UCSD-AML1 (cell line): ENCODE data around the gene XRCC4.
A peak's percentile ranks its signal among the peaks of the same experiment; 100 is the strongest.

Experiments
- DNase-seq: peaks from one replicate; lab custom pipeline; 2025; ENCODE audit not compliant: unreplicated experiment; lab: John Stamatoyannopoulos, UW

XRCC4 gene

DNA sequence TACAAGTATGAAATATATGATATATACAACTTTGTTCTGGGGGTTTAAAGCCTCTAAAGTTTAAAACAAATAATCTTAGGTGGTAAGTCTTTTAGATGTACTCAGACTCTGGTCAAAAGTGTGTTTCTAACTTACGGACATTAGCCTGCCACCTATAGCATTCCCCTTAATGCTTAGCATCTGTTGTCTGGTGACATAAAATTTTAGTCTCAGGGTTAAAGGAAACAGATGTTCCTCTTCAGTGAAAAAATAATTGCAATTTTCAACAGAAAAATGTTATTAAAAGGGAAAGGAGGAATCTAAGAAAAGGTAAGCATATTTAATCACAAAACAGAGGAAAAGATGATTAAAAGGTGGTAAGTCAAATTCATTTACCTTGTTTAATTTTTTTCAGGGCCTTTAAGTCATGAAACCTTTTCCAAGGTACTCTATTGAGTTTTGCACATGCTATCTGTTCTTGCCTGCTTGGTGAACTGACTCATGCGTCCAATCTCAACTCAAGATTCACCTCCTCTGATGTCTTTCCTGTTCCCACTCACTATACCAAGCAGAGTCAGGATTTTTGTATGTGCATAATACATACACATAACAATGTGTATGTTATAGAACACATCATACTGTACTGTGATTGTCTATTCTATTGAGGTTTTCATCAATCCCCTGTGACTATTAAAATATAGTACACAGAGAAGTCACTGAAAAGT lies 8.1 kb upstream of the XRCC4 start:
- no peak for DNase-seq

DNA sequence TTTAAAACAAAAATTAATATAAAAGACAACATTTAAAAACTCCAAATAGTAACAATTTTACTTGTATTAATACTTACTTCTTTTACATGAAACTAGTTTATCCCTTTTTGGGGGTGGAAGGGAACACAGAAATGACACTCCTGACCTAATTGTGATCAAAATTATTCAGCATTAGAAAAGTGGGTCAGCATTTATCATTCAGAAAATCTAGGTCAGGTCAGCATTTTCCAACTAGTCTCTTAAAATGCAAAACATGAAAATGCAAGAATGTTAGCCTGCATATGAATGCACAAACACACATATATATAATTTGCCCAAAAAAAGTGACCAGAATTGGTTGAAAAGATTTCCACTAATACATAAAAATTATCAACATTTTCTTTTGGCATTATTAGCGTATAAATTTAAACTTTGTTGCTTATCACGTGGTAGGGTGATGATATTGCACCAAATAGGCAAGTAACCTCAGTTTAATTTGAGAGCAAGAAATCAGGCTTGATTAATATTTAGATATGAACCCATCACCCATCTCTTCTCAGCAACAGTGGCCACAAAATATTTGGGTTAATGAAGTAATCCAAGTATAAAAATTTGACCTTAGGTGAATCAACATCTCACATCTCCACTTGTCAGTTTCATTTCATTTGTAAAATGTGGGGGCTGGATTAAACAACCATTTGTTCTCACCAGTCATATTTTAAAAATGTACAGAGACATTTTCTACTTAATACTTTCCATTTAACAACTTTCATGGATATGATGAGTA lies 5.9 kb upstream of the XRCC4 start:
- no peak for DNase-seq

DNA sequence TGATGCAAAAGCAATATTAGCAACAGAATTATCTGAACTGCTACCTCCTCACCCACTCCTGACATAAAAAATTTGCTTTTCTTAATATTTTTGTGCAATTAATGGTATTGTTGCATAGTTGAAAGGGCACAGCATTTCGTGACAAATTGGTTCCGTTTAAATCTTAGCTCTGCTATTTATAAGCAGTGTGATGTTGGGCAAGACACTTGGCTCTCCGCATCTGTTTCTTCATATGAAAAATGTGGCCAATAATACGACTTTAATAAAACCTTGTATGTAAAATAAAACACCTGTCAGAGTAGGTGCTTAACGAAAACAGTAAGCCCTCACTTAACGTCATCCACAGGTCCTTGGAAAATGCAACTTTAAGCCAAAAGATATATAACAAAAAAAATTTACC lies 4.4 kb upstream of the XRCC4 start:
- no peak for DNase-seq

DNA sequence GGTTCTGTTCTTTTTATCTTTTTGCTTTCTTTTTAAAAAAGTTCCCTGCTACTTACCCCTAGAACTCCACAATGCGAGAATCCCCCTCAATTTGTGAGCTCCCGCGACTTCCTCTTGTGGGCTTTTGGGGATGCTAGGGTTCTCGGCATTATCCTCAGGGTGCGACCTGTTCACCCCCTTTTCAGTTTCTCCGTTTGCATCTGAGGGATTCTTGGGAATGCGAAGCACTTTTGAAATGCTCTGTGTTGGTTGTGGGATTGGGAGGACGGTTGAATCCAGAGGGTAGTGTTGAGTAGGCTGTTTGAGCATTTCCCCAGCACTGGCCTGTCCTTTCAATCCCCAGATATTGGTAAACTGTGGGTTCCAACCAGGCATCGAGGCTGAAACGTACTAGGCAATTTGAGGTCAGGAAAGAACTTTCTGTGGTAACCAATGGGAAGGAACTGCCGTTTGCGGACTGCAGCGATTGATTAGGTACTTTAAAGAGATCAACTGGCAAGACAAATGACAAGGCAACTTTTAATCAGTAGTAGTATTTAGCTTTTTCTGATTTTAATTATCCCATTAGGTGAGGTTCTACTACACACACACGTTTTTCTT lies 415 bp downstream of the XRCC4 start:
- DNase-seq, result peak; percentile 68

DNA sequence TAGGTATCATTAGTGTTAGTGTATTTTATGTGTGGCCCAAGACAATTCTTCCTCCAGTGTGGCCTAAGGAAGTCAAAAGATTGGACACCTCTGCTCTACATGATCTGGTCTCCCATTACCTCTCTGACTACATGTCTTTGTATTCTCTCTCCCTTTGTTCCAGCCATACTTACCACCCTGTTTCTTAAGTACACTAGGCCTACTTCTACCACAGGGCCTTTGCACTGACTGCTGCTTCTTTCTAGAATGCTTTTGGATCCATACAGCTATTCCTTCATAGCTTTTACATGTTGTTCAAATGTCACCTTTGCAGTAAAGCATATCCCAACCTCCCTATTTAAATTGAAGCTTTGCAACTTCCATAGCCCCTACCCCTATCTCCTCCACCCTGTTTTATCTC lies 5.4 kb downstream of the XRCC4 start:
- no peak for DNase-seq

DNA sequence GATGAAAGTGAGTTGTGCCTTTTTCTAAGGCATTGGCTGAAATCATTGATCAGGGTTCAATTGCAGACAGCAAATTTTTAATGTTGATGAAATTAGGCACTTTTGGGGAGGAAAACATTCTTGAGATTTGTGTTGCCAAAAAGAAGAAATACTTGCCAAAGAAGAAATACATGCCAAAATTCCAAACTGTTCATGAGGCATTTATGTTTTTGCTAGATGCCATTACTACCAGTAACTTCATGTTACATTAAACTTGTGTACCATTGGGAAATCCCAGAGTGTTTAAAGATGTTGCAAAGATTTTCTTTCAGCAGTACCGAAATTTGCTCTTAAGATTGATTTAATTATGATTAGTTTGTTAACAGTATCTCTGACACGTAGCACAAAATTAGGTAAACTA lies 7.0 kb downstream of the XRCC4 start:
- DNase-seq, result no peak

DNA sequence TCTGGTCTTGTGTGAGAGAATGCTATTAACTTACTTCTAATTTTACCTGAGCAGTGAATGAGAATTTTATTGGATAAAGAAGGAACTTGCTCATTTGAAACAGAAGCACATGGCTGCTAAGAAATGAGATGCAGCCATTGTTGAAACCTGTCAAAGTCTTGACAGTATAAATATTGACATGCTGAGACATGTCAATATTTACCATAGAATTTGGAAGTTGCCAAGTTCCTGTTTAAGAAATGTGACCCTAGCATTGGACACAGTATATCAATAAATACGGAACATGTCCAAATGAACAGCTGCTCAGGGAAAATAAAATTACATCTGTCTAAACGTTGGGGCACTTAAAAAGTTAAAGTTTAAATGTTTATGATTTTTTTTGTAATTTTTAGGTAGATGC lies 7.8 kb downstream of the XRCC4 start:
- no peak for DNase-seq

DNA sequence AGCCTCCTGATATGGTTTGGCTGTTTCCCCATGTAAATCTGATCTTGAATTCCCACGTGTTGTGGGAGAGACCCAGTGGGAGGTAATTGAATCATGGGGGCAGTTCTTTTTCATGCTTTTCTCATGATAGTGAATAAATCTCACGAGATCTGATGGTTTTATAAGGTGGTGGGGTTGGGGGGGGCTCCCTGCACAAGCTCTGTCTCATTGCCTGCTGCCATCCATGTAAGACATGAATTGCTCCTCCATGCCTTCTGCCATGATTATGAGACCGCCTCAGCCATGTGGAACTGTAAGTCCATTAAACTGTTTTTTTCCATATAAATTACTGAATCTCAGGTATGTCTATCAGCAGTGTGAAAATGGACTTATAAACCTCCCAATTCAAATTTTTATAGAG lies 12.8 kb downstream of the XRCC4 start:
- DNase-seq, result no peak

DNA sequence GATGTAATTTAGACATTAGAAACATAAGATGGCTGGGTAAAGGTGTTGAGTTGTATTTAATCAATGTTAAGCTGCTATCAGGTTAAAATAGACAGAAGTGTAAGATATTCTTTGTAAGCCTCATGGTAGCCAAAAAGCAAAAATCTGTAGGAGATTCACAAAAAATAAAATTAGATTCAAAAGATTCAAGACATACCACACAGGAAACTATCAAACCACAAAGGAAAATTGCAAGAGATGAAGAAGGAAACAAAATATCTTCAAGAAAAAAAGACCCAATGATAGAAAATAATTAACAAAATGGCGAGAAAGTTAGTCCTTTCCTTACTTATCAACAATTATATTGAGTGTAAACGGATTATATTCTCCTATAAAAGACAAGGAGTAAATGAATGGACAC lies 15.3 kb downstream of the XRCC4 start:
- no peak for DNase-seq

DNA sequence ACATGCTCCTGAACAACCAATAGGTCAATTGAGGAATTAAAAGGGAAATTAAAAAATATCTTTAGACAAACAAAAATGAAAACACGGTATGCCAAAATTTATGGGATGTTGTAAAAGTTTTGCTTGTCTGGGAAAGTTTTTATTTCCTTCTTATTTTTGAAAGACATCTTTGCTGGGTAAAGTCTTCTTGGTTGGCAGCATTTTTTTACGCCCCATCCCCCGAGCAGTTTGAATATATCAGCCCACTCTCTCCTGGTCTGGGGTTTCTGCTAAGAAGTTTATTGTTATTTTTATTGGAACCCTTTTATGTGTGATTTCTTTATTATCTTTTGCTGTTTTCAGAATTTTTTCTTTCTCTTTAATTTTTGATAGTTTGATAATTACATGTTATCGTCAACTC lies 16.3 kb downstream of the XRCC4 start:
- DNase-seq, result no peak

DNA sequence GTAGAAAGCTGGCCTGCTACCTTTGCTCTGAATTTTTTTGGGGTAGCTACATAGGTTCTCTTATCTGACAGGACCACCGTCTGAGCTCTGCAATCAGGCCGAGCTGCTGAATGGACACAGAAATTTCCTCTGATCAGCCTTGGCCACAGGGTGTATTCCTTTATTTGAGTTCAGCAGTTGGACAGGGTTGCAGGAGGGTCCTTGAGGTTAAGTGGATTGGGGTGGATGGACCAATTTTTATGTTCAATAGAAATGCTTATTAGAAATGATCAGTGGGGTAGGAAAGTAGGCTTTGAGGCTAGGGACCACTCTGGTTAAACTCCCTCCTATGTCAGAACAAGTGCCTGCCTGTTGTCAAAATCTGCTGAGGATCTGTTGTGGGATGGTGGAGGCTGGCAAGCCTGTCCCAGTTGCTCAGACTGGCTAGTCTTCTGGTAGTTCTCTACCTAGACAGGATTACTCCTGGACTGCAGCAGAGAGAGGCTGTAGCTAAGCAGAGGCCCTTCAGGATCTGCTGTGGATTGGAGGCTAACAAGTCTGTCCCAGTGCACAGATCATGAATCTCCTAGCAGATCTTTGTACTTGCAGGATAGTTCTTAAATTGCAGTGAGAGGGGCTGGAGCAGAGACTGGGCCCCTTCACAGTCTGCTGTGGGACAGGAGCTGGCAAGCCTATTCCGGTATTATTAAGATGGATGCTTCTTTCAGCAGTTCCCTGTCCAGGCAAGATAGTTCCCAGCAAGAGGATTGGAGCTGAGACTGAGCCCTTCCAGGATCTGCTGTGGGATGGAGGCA lies 18.0 kb downstream of the XRCC4 start:
- DNase-seq, result no peak

DNA sequence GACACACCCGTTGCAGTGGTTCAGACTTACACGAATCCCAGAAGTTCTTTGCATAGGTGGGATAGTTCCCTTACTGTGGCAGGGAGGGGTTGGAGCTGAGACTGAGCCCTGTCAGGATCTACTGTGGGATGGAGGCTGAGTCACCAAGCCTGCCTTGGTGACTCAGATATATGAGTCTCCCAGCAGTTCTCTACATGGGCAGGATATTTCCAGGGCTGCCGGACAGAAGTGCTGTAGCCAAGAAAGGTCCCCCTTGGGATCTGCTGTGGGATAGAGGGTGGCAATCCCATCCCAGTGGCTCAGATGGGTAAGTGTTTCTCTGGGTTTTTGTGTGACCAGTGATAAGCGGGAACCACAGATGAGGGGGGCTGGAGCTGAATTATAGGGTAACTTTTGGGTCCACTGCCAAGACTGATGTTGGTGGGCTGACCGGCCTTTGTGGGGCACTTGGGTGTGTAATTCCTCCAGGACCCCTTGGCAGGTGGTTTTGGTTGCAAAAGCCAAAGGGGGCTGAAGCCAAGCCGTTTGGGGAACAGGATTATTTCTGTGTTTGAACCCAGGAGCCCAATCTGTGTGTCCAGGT lies 18.7 kb downstream of the XRCC4 start:
- DNase-seq, result no peak

DNA sequence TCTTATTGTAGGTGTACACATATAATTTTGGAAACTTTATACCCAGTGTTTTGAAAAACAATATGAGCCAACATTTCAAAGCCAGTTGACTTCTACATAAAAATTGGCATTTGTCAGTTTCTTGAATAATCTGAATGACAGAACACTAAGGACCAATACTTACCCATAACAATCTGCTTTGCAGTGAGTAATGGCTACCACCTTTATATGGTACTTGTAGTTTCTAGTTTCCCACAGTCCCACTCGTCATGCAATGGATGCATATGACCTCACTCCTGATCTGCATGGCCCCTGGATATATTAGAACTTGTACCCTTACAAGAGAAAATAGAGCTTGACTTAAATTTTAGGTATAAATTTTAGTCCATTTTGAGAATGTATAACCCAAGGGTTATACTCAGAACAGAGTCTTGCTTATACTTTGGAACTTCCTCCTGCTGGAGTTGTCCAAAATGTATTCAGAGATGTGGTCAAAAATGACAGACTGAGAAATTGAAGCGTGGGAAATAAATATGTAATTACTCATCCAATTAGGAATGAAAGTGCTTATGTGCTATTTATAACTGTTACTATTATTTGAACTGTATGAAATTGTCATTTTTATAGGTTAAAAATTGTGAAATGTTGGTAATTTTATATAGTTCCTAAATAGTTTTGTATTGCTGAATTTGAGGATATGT lies 19.5 kb downstream of the XRCC4 start:
- DNase-seq, result no peak

DNA sequence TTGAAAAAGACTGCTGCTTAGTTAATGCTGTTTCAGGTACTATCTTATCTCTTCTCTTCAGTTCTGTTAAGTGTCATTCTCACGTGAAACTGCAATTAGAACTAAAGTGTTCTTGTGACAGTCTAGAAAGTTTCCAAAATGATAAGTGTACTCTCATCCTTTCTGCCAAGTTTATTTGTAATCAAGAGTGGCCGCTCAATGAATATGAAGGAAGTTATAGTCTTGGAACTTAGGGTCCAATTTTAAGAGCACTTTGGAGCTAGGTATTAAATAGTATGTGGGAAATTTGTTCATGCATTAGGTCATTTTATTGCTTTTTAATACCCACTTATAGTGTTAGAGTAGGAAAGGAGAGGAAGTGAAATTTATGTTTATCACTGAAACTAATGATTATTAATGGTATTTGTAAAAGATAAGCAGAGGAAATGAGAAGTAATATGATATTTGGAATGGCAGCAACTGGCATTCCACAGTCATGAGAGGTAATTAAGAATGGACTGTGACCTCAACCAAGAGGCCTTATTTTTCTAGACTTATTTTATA lies 20.4 kb downstream of the XRCC4 start:
- no peak for DNase-seq

DNA sequence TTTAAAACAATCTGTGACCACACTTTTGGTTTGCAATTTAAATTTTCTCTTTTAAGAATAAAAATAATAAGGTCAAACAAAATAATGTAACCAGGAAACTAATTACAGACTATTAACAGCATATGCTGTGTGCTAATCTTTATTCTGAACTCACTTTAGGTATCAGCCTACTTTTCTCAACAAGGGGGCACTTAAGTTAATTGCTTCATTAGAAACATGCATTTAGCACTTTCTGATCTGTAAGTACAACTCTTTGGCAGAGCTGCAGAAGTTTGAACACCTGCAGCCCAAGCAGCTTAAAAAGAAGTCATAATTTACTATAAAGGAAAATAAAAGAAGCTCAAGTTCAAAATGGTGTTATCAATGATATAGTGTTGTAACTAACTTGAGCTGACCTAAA lies 21.7 kb downstream of the XRCC4 start:
- DNase-seq, result no peak

DNA sequence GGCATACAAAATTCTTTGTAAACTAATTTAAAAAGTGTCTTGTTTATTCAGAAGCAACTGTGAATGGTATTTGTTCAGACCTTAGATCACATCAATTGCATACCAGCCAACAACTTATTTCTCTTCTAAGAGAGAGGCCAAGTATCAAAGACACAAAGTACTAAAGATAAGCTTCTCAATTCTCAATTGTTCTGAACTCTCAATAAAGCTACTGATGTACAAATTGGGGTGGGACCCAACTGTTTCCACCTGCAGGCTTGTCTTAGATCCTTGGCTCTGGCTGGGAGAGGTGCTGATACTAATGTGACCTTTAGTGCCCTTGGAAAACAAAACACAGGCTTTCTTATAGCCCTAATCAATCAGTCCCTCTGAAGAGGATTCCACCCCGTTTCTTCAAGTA lies 22.1 kb downstream of the XRCC4 start:
- DNase-seq, result no peak

DNA sequence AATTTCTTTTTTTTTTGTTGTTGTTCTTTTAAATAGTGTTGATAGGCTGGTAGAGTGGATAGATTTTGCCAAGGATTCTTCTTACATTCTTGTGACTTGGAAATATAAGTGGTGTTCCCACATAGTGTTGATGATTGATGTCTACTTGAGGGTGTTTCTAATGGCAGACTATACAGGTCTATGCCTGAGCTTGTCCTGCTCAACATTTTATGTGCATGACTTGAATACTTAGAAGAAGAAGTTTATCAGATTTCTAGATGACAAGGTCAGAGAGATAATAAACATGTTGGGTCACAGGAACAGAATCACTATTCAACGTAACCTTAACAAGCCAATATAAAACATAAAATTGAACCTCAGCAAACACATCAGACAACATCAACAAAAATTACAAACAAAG lies 24.2 kb downstream of the XRCC4 start:
- DNase-seq, result no peak

DNA sequence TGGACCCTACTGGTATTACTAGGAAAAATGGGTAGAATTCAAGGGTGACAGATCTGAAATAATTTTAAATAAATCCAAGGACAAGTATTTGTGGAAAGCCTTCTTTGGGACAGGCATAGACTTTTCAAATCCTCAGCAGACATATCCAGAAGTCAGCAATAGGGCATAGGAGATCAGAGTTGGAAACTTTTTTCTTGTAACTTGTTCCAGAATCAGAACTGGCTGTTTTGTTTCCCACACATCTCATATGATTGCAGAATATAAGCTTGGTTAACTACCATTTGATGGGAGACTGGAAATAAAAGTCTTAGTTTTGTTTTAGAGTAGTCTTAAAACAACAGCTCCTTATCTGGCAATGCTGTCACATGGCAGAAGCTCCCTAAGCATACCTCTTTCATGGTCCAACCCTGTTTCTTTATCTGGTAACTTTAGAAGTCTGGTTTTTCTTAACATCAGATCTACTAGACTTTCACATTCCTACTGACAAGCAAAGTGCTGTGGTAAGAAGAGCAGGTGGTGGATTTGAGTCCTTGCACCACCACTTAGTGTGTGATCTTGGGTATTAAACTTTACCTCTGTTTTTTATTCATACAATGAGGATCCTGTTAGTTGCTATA lies 25.1 kb downstream of the XRCC4 start:
- DNase-seq, result no peak

DNA sequence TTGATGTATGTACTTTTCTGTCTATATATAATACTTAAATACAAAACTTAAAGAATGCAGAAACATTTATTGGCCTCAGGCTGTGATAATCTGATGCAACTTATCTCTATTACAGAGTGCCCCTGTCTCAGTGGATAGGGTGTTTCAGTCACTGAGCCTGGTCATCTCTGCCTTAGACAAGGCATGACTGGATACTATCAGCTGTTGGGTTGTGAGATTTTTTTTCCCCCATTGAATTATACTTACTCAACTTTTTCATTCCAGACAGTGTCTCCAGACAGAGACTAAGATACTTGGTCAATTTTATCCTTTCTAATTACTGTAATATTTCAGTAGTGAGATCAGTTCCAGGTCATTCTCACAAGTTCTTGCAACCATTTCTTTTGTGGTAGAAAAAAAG lies 26.7 kb downstream of the XRCC4 start:
- no peak for DNase-seq
